ENCODE data around the gene MRPL37. TPM values are rescaled to one million over a fixed set of nuclear protein-coding genes. Genes with fewer than 3 reads are reported as not detected.

The MRPL37 gene
- total and polyA plus RNA-seq, 2 donors from 2014 or later, result 47.4 to 114 TPM

GRCh38 chr1:54153535-54154439 is 46.2 kb upstream of the MRPL37 start:
- Histone ChIP-seq H3K36me3 (ENCODE audit: control insufficient read depth in 2 of 3, insufficient read depth in 3 of 3, low read length in 3 of 3) (no peaks in the 10 kb centered on the region), H3K27ac (ENCODE audit: low read depth in 2 of 2, low read length in 2 of 2) (no peak overlapping the region), H3K4me1 (ENCODE audit: control insufficient read depth in 2 of 3, insufficient read depth in 2 of 3, low read depth in 1 of 3, low read length in 3 of 3) (no peaks in the 10 kb centered on the region), H3K4me3 (ENCODE audit: low read length in 3 of 3) (no peak overlapping the region), H3K9ac (ENCODE audit: low read length in 3 of 3) (no peak overlapping the region), H3K27me3 (ENCODE audit: control insufficient read depth, insufficient read depth, low read length) (no peaks in the 10 kb centered on the region), H3K9me3 (ENCODE audit: control insufficient read depth in 2 of 3, insufficient read depth in 1 of 3, low read length in 3 of 3) (no peaks in the 10 kb centered on the region)
- DNase-seq (no peak), FAIRE-seq (no peak)
- no peak for TF ChIP-seq CTCF (IDR thresholded peaks at IDR 0.05; ENCODE audit: borderline replicate concordance, extremely low read depth, insufficient read depth)
- intact Hi-C loops (cut with DNase I), result no loop called here

DNA sequence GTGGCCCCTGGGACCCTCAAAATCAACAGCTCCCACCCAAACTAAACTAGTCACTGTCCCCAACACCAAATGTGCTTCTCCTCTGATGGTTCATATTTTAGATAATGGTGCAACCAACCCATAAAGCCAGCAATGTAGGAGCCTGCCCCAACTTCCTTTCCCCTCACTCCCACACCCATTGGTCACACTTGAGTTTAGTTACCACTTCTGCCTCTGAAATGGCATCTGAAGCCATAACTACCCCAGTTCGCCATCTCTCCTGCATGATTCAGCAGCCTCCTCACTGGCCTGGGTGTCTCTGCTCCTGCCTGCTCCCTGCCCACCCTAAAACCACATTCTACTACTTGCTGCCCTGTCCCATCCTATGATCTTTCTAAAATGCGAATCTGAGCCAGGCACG is 43.8 kb upstream of the MRPL37 start:
- DNase-seq (no peak), FAIRE-seq (no peak)
- H3K27ac ChIP-seq (ENCODE audit: low read depth in 2 of 2, low read length in 2 of 2), result no peak overlapping the region
- H3K9me3 ChIP-seq (ENCODE audit: control insufficient read depth in 2 of 3, insufficient read depth in 1 of 3, low read length in 3 of 3), result no peaks in the 10 kb centered on the region
- no peak overlapping the region for H3K9ac ChIP-seq (ENCODE audit: low read length in 3 of 3)
- TF ChIP-seq CTCF (IDR thresholded peaks at IDR 0.05; ENCODE audit: borderline replicate concordance, extremely low read depth, insufficient read depth), result no peak
- intact Hi-C loops (cut with DNase I), result no loop called here
- no peaks in the 10 kb centered on the region for H3K27me3 ChIP-seq (ENCODE audit: control insufficient read depth, insufficient read depth, low read length)
- no peaks in the 10 kb centered on the region for H3K4me1 ChIP-seq (ENCODE audit: control insufficient read depth in 2 of 3, insufficient read depth in 2 of 3, low read depth in 1 of 3, low read length in 3 of 3)
- no peaks in the 10 kb centered on the region for H3K36me3 ChIP-seq (ENCODE audit: control insufficient read depth in 2 of 3, insufficient read depth in 3 of 3, low read length in 3 of 3)
- no peak overlapping the region for H3K4me3 ChIP-seq (ENCODE audit: low read length in 3 of 3)

- no peak for TF ChIP-seq CTCF (IDR thresholded peaks at IDR 0.05; ENCODE audit: borderline replicate concordance, extremely low read depth, insufficient read depth)
- Histone ChIP-seq H3K9ac (ENCODE audit: low read length in 3 of 3) (no peak overlapping the region), H3K4me3 (ENCODE audit: low read length in 3 of 3) (no peak overlapping the region), H3K27ac (ENCODE audit: low read depth in 2 of 2, low read length in 2 of 2) (no peak overlapping the region), H3K27me3 (ENCODE audit: control insufficient read depth, insufficient read depth, low read length) (no peaks in the 10 kb centered on the region), H3K36me3 (ENCODE audit: control insufficient read depth in 2 of 3, insufficient read depth in 3 of 3, low read length in 3 of 3) (no peaks in the 10 kb centered on the region), H3K9me3 (ENCODE audit: control insufficient read depth in 2 of 3, insufficient read depth in 1 of 3, low read length in 3 of 3) (no peaks in the 10 kb centered on the region), H3K4me1 (ENCODE audit: control insufficient read depth in 2 of 3, insufficient read depth in 2 of 3, low read depth in 1 of 3, low read length in 3 of 3) (no peaks in the 10 kb centered on the region)
- DNase-seq (no peak), FAIRE-seq (no peak)
- intact Hi-C loops (cut with DNase I), result no loop called here
Observed at GRCh38 chr1:54156986-54157385, 43.0 kb upstream of the MRPL37 start.

Data from kidney (tissue), 14 donors.